CD4-positive, alpha-beta memory T cell (primary cell): ENCODE measurements around the gene KANK2. TPM values are rescaled to one million over a fixed set of nuclear protein-coding genes. Genes with fewer than 3 reads are reported as not detected.
"Not testable (repeated sequence)": the region's sequence is repeated elsewhere in the genome, so short reads cannot be mapped to it uniquely, and the experiment has no call there.

Experiments
- CTCF ChIA-PET: fragments of 350-600 bp; sonication (Branson Sonifier 250); formaldehyde crosslinking; loops from one replicate; lab custom pipeline; 2021; ENCODE audit warnings: inconsistent platforms; ENCODE audit not compliant: partially characterized antibody; lab: Charles Lee
- POLR2A ChIA-PET: fragments of 350-600 bp; sonication (Branson Sonifier 250); formaldehyde crosslinking; loops from one replicate; lab custom pipeline; 2021; ENCODE audit not compliant: partially characterized antibody; lab: Charles Lee
- DNase-seq, 5 donors: peaks; one replicate each; pipeline versions ENCODE4 v3.0.0 to v3.0.0-alpha.2; 2020 to 2022; ENCODE audit warnings: mixed read lengths in 1 of 5
- H3K27ac ChIP-seq: one replicate; pipeline ENCODE4 v1.7.0; 2013; ENCODE audit warnings: low read depth, low read length
- H3K27me3 ChIP-seq: 2 replicates; pipeline ENCODE4 v1.7.0; 2013; ENCODE audit warnings: mild to moderate bottlenecking, low read length, moderate library complexity; ENCODE audit not compliant: insufficient read depth
- H3K36me3 ChIP-seq: 2 replicates; pipeline ENCODE4 v1.7.0; 2013; ENCODE audit warnings: mild to moderate bottlenecking, low read length, moderate library complexity; ENCODE audit not compliant: insufficient read depth
- H3K4me1 ChIP-seq: 2 replicates; pipeline ENCODE4 v1.7.0; 2013; ENCODE audit warnings: mild to moderate bottlenecking, low read length, moderate library complexity; ENCODE audit not compliant: insufficient read depth
- H3K4me3 ChIP-seq, 2 donors: one replicate each; pipeline ENCODE4 v1.7.0; 2013; ENCODE audit warnings: low read length in 2 of 2, mild to moderate bottlenecking in 1 of 2
- H3K9me3 ChIP-seq, 2 donors: one replicate each; pipeline ENCODE4 v1.7.0; 2013; ENCODE audit warnings: low read length in 2 of 2, control low read depth in 1 of 2; ENCODE audit not compliant: control insufficient read depth in 1 of 2
- H3K27ac Mint-ChIP-seq, 7 donors: one replicate each; pipeline ENCODE4 v1.8.0; 2020 to 2021; ENCODE audit warnings: mixed read lengths in 7 of 7, mild to moderate bottlenecking in 6 of 7, inconsistent platforms in 3 of 7, moderate library complexity in 3 of 7
- H3K27me3 Mint-ChIP-seq, 2 donors: one replicate each; pipeline ENCODE4 v1.8.0; 2020 to 2021; ENCODE audit warnings: mixed read lengths in 2 of 2
- H3K36me3 Mint-ChIP-seq, 2 donors: one replicate each; pipeline ENCODE4 v1.8.0; 2020 to 2021; ENCODE audit warnings: mixed read lengths in 2 of 2, inconsistent platforms in 1 of 2, mild to moderate bottlenecking in 1 of 2
- H3K4me1 Mint-ChIP-seq, 4 donors: one replicate each; pipeline ENCODE4 v1.8.0; 2020 to 2021; ENCODE audit warnings: mixed read lengths in 4 of 4, mild to moderate bottlenecking in 1 of 4
- H3K4me3 Mint-ChIP-seq, 8 donors: one replicate each; pipeline ENCODE4 v1.8.0; 2020 to 2021; ENCODE audit warnings: mixed read lengths in 8 of 8, mild to moderate bottlenecking in 7 of 8, moderate library complexity in 6 of 8, inconsistent platforms in 3 of 8
- H3K9me3 Mint-ChIP-seq, 8 donors: one replicate each; pipeline ENCODE4 v1.8.0; 2020 to 2021; ENCODE audit warnings: mixed read lengths in 8 of 8, mild to moderate bottlenecking in 5 of 8, inconsistent platforms in 3 of 8, moderate library complexity in 1 of 8
- intact Hi-C: fragments of 100-400 bp; cut with micrococcal nuclease; formaldehyde crosslinking; loops from one replicate; pipeline ENCODE4 v1.15.1; 2023
- polyA plus RNA-seq, 2 donors: library from polyadenylated mRNA; unstranded; fragments of 300-500 nt; fragmentation: Illumina TruSeq; gene quantifications; one replicate each; pipeline ENCODE4 v1.2.3, GENCODE V29; 2021
- total RNA-seq, 2 experiments: library from RNA; stranded (reverse); gene quantifications; one replicate each; pipeline ENCODE4 v1.2.3, GENCODE V29; 2021

The KANK2 gene
- total and polyA plus RNA-seq, 4 experiments from 2014 or later, result 0.17 to 0.52 (median 0.39) TPM; not detected in 1

- DNase-seq, result no peak
- Histone ChIP-seq H3K27ac (no peak overlapping the region), H3K36me3 (no peaks in the 10 kb centered on the region), H3K27me3 (no peaks in the 10 kb centered on the region), H3K4me1 (peaks cover 7% of the 10 kb centered on the region), H3K9me3 (no peaks in the 10 kb centered on the region), H3K4me3 (no peak overlapping the region)
- ChIA-PET POLR2A (no interaction called here), CTCF (no interaction called here)
- Mint-ChIP-seq H3K4me3 (no peak overlapping the region), H3K36me3 (no peaks in the 10 kb centered on the region), H3K27ac (no peak overlapping the region), H3K4me1 (peaks cover under 1 to 2% (median 1%) of the 10 kb centered on the region in 4 donors), H3K27me3 (peaks cover under 1% of the 10 kb centered on the region in 2 donors), H3K9me3 (no peaks in the 10 kb centered on the region)
- intact Hi-C loops, result no loop called here
Measured at GRCh38 chr19:11190501-11190900, 6.8 kb downstream of the KANK2 start.

- Mint-ChIP-seq H3K9me3 (no peaks in the 10 kb centered on the region), H3K4me1 (no peaks in the 10 kb centered on the region), H3K36me3 (no peaks in the 10 kb centered on the region), H3K27me3 (no peaks in the 10 kb centered on the region), H3K4me3 (no peak overlapping the region), H3K27ac (no peak overlapping the region)
- CTCF ChIA-PET, result interaction anchor here (1.4 kb wide), 1 partner anchor 15 kb away, joined by 4 read pairs; no protein-coding TSS in a partner anchor
- H3K27ac ChIP-seq, result no peak overlapping the region
- no peaks in the 10 kb centered on the region for H3K4me1 ChIP-seq
- POLR2A ChIA-PET, result no interaction called here
- H3K36me3 ChIP-seq, result no peaks in the 10 kb centered on the region
- no peaks in the 10 kb centered on the region for H3K27me3 ChIP-seq
- intact Hi-C loops, result no loop called here
- no peaks in the 10 kb centered on the region for H3K9me3 ChIP-seq
- no peak overlapping the region for H3K4me3 ChIP-seq
- DNase-seq, result no peak
Measured at GRCh38 chr19:11187441-11187840, 9.9 kb downstream of the KANK2 start.

DNA sequence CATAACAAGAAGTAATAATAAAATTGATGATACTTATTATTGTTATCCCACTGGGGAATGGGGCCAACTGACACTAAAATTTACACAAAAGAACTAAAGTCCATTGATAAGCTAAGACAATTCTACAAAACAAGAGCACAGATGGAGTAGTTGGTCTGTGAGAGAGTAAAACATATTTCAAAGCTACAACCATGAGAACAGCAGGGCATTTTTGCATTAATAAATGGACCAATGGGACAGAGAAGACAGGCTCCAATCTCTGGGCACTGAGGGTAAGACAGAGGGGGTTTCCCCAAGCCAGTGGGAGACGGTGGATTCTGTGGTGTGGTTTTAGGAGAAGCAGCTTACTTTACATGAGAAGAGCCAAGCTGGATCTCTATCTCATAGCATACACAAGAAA is 14.4 kb downstream of the KANK2 start:
- no peak for DNase-seq
- ChIA-PET CTCF (interaction anchor here (1.0 to 1.4 kb wide), 2 partner anchors 21 to 241 kb away, joined by 4 to 6 read pairs; no protein-coding TSS in a partner anchor), POLR2A (interaction anchor here (0.6 kb wide), 1 partner anchor 51 kb away, joined by 3 read pairs; no protein-coding TSS in a partner anchor)
- no peaks in the 10 kb centered on the region for H3K36me3 ChIP-seq
- Mint-ChIP-seq H3K27me3 (no peaks in the 10 kb centered on the region), H3K9me3 (no peaks in the 10 kb centered on the region), H3K27ac (no peak overlapping the region), H3K4me3 (no peak overlapping the region), H3K36me3 (no peaks in the 10 kb centered on the region), H3K4me1 (peaks cover 3 to 11% (median 7%) of the 10 kb centered on the region in 4 donors)
- intact Hi-C loops, result no loop called here
- H3K27me3 ChIP-seq, result no peaks in the 10 kb centered on the region
- no peak overlapping the region for H3K4me3 ChIP-seq
- peaks cover 9% of the 10 kb centered on the region for H3K4me1 ChIP-seq
- H3K27ac ChIP-seq, result no peak overlapping the region
- H3K9me3 ChIP-seq, result no peaks in the 10 kb centered on the region

- no peaks in the 10 kb centered on the region for H3K36me3 Mint-ChIP-seq
- no peak overlapping the region for H3K4me3 Mint-ChIP-seq
- H3K27me3 Mint-ChIP-seq, result peaks cover 0 to 4% of the 10 kb centered on the region in 2 donors
- peaks cover 3 to 15% (median 7%) of the 10 kb centered on the region in 4 donors for H3K4me1 Mint-ChIP-seq
- Histone ChIP-seq H3K9me3 (no peaks in the 10 kb centered on the region), H3K27me3 (no peaks in the 10 kb centered on the region), H3K4me3 (no peak overlapping the region), H3K4me1 (peaks cover 9% of the 10 kb centered on the region), H3K27ac (no peak overlapping the region), H3K36me3 (no peaks in the 10 kb centered on the region)
- no peaks in the 10 kb centered on the region for H3K9me3 Mint-ChIP-seq
- no peak overlapping the region for H3K27ac Mint-ChIP-seq
- CTCF ChIA-PET, result no interaction called here
- POLR2A ChIA-PET, result no interaction called here
- DNase-seq, result no peak
- intact Hi-C loops, result no loop called here
Measured at GRCh38 chr19:11181488-11181887, 15.9 kb downstream of the KANK2 start.

DNA sequence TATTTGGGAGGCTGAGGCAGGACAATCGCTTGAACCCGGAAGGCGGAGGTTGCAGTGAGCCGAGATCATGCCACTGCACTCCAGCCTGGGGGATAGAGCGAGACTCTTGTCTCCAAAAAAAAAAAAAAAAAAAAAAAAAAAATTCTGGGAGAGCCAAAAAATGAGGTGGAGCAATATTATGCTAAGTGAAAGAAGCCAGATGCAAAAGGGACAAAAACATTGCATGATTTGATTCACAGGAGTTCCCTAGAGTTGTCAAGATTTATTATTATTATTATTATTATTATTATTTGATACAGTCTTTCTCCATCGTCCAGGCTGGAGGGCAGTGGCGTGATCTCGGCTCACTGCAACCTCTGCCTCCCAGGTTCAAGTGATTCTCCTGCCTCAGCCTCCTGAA is 16.4 kb downstream of the KANK2 start:
- CTCF ChIA-PET, intact Hi-C loops, H3K27me3 ChIP-seq: not testable (repeated sequence)

GRCh38 chr19:11180346-11180745 is 17.0 kb downstream of the KANK2 start:
- no peak overlapping the region for H3K4me3 Mint-ChIP-seq
- ChIA-PET CTCF (no interaction called here), POLR2A (no interaction called here)
- peaks cover 0 to 4% of the 10 kb centered on the region in 2 donors for H3K27me3 Mint-ChIP-seq
- Histone ChIP-seq H3K9me3 (no peaks in the 10 kb centered on the region), H3K27ac (no peak overlapping the region), H3K4me1 (peaks cover 9% of the 10 kb centered on the region), H3K27me3 (no peaks in the 10 kb centered on the region), H3K4me3 (no peak overlapping the region), H3K36me3 (no peaks in the 10 kb centered on the region)
- no peaks in the 10 kb centered on the region for H3K36me3 Mint-ChIP-seq
- no peaks in the 10 kb centered on the region for H3K9me3 Mint-ChIP-seq
- peak overlapping the region in 1 of 7 donors; percentile 49 for H3K27ac Mint-ChIP-seq
- intact Hi-C loops, result no loop called here
- DNase-seq, result no peak
- peaks cover 3 to 15% (median 7%) of the 10 kb centered on the region in 4 donors for H3K4me1 Mint-ChIP-seq

More for the DNA sequence above, 16.4 kb downstream of the KANK2 start:
- H3K9me3 ChIP-seq, H3K4me3 ChIP-seq, H3K36me3 ChIP-seq, DNase-seq, H3K9me3 Mint-ChIP-seq, H3K36me3 Mint-ChIP-seq, H3K4me1 ChIP-seq, H3K27ac Mint-ChIP-seq, POLR2A ChIA-PET, H3K4me3 Mint-ChIP-seq, H3K27me3 Mint-ChIP-seq, H3K27ac ChIP-seq: not testable (repeated sequence)
- H3K4me1 Mint-ChIP-seq, result peaks cover 3 to 15% (median 7%) of the 10 kb centered on the region in 4 donors

- H3K27ac ChIP-seq, result no peak overlapping the region
- Mint-ChIP-seq H3K27me3 (peaks cover 0 to 4% of the 10 kb centered on the region in 2 donors), H3K4me1 (peaks cover 3 to 15% (median 7%) of the 10 kb centered on the region in 4 donors), H3K36me3 (no peaks in the 10 kb centered on the region), H3K4me3 (peak overlapping the region in 2 of 8 donors; percentile 17 to 20), H3K9me3 (no peaks in the 10 kb centered on the region), H3K27ac (peak overlapping the region in 1 of 7 donors; percentile 49)
- no peak for DNase-seq
- intact Hi-C loops, result no loop called here
- no peaks in the 10 kb centered on the region for H3K36me3 ChIP-seq
- peaks cover 9% of the 10 kb centered on the region for H3K4me1 ChIP-seq
- no peak overlapping the region for H3K4me3 ChIP-seq
- ChIA-PET CTCF (no interaction called here), POLR2A (no interaction called here)
- no peaks in the 10 kb centered on the region for H3K27me3 ChIP-seq
- no peaks in the 10 kb centered on the region for H3K9me3 ChIP-seq
Measured at GRCh38 chr19:11179716-11180297, 17.5 kb downstream of the KANK2 start.
